ENCODE measurements around the gene PALMD.

PALMD gene

DNA sequence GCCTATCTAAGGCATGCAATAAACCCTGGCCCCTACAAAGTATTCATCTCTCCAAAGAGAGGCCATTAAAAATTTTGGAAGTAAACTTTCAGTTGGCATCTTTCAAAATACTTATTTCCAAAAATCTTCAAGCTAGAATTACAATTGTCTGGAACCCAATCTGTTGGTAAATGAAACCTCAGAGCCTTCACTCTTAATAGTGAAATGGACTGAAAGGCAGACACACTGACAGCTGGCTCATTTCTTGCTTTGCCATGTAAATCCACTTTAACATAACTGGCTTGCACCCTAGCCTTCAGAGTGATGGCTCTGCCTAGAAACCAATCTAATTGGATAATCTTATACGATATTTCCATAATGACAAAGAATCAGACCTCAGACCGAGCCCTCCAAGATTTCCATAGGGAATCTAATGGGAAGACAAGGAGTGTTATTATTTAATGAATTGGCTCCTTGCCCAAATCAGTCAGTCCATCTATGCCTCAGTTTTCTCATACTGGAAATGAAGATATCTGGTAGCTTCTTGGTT, 9.2 kb upstream of the PALMD start:
- no peak for DNase-seq

DNA sequence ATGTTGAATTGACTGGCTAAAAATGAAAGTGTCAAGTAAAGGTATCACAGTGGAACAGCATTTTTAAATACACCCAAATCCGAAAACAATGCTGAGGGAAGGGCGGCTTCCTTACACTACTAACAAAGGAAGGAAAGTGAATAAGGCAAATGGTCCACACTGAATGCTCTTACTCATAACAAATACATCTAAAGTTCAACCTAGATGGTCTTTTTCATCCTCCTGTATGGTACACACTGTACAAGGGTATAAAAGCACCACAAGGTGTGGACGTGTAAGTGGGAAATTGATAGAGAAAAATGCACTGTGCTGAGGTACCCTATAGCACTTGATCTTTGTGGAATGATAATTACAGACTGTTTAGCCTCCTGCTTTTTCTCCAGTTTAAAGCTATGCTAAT, 7.1 kb upstream of the PALMD start:
- no peak for DNase-seq

DNA sequence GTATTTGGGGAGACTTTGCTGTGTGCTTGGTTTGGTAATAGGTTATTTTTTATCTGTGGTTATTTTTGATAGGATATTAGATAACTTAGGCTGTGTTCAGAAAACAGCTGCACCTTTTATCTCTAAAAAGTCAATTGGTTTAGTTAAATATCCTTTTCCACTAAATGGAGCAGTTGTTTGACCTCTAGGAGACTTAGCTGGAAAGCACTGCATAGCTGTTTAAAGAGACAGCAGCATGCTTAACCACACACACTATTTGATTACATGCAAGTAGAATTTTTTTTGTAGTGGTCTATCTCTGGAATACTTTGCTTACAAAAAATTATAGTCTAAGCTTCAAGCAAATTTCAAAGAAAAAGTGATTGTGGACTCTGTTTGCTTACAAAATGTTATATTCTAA, 6.5 kb upstream of the PALMD start:
- DNase-seq: no peak

DNA sequence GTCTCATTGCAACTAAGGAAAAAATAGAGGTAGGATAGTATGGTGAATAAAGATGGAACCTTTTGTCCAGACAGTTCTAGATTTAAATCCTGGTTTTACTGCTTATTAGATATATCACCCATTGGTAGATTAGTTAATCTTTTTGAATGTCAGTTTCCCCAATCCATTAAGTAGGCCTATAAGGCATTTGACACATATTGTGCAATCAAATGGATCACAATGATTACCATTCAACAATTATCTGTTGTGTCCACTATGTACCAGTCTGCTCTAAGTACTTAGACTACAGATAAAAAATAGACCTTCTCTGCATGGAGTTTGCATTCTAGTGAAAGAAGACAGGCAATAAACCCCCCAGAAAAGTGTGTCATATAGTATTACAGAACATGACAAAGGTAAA, 6.0 kb upstream of the PALMD start:
- no peak for DNase-seq

DNA sequence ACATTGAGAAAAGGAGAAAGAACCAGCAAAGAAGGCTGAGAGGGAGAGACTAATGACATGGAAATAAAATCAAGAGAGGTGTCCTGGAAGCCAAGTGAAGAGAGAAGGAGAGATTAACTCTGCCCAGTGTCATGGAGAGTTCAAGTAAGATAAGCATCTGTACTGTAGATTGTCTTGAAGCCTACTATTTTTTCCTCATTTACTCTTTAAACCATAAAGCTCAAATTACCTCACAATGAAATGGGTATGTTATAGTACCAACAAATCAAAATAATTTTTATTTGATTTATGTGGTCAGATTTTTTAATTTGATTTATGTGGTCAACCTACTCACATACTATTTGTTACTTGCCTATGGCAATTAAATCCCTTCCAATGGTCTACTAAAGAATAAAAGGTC, 5.2 kb upstream of the PALMD start:
- DNase-seq: no peak

DNA sequence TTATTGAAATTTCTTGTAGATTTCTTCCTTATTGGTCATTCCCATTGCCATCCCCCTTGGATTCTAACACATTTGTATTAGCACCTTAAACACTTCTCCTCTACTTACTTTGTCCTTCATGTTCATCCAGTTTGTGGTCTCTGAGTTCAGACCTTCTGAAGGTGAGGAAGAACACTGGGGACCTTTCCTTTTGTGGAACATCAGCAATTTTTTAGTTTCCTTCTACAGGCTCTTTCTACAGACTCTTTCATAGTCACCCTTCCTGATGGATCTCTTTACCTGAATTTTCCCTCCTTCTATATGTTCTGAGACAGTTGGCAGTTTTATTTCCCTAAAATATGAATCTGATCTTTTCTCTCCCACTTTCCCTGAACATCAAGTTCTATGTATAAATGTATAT, 4.4 kb upstream of the PALMD start:
- DNase-seq: no peak

DNA sequence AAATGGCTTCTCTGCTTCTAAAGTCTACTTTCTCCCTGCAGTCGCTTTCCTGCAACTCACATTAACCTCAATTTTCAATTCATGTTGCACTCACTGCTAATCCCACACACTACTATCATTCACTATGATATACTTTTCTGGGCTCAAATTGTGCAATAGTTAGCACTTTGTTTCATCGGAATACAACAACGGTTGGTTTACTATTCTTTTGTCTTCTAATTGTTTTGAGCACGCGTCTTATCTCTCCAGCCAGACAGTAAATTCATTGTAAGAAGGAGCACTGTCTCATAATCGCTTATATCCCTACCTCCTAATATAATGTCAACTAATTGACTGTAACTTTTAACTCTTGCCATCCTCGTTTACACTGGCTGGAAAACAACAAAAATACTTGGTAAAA, 3.9 kb upstream of the PALMD start:
- DNase-seq: no peak

DNA sequence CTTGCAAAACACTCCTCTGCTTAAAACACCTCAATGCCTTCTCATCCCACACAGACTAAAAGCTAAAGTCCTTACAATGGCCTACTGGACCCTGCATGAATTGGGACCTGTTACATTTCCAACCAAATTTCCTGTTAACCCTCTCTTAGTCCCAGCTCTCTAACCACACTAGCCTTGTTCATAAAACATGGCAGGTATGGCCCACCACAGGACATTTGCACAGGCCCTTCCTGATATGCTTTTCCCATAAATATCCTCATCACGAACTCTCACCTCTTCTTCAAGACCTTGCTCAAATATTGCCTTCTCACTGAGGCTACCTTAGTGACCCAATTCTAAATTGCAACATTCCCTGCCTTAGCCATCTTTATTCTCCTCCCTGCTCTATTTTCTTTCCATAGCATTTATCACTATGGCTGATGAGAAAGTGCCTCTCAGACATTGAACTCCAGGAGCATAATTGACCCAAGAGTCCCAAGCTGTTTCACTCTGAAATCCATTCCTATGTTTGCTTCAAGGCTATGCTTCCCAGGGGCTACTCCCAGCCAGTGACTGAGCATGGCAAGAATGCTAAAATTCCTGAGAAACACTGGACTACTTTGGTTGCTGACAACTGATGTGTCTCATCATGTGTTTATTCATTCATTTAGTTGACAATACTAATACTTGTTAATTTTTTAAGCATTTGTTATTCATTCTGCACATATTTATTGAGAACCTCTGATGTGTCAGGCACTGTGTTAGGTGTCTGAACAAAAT, 2.7 kb upstream of the PALMD start:
- DNase-seq: no peak

DNA sequence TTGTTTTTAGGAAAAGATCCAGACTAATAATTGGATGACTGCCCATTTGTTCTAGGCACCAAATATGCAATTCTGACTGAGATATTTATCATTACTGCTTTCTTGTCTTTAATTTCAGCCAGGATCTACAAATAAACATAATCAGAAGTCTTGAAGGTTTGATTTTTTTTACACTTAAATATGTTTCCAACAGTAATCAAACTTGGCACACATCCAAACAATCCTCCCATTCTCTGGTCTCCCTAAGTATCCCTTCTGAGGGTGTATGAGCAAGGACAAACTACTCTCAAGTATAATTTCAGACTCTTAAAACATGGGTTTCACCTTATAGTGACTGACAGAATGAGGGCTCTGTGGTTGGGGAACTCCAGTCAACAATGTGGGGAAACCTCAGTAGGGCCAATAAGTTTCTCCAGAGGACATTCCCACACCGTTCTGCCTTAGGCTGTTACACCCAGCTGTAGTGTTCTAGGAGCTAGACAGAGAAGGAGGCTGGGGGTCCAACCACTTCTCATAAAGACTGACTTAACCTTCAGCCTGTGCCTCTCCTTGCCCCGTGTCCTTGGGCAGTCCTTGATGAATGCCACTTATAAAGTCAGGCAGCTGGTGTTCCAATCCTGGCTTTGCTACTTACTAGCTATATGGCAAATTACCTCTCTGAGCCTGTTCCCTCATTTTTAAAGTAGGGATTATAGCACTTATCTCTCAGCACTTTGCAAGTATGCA, 1.5 kb upstream of the PALMD start:
- DNase-seq: no peak

DNA sequence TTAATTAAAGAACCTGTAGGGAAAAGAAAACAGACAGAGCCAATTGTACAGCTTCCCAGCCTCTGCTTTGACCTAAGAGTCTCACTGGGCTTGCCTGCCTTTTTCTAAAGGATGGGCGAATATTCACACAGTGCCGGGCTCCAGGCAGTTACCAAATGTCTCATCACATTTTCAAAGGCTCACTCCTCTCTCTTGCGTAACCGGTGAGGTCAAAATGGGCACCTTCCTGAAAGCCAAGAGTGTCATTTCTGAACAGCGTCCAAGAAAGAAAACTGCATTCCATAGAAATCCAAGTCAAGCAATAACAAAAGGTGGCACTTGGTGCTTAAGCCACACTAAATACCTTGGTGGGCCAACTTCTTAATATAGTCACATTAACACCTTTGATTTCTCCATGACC, 710 bp upstream of the PALMD start:
- DNase-seq: no peak

DNA sequence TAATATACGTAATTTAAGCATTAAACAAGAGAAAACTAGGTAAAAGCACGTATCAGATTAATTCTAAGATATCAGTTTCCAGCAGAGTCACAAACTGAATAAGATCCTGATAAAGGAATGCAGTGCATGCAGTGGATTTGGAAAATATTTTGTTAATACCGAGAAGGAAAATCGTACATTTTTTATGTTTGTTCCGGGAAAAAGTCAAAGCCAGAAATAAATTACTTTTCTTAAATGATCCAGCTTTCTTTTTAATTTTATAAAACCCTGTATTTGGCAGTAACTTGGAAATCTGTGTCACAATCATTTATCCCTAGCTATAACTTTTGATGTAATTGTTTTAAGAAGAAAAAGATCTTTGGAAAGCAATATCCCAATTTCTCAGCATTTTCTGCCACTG, 955 bp downstream of the PALMD start:
- no peak for DNase-seq

DNA sequence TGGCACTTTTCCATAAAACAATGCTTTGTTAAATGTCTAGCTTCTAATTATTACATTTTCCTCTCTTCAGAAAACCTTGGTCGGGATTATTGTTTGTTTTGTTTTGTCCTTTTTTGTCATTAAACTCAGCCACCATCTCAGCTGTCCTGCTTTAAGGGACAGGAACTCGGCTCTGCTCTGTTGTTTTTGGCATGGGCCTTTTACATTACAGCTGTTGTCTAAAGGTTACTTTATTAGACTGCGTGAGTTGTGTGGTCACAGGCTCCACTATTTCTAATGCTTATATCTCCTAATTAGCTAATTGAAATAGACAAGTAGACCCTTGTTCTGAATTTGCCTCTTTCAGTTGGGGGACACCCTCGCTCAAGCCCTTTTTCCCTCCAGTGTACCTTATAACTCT, 1.6 kb downstream of the PALMD start:
- DNase-seq: no peak

DNA sequence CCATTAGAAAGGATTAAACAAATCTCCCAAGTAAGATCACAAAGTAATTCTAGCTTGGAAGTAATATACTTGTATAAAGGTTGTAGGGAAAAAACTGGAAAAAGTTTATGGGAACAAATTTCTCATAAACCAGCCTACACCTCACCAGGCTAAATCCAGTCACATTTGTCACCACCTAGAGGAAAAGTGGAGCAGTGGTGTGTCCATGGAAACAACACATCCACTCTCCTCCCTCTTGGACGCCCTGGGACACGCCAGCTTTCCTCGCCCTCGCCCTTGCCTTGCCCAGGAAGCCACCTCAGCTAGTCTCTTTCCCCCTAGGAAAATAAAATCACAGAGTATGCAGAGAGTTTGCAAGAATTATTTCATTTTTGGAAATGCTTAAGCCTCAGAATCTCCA, 2.2 kb downstream of the PALMD start:
- no peak for DNase-seq

DNA sequence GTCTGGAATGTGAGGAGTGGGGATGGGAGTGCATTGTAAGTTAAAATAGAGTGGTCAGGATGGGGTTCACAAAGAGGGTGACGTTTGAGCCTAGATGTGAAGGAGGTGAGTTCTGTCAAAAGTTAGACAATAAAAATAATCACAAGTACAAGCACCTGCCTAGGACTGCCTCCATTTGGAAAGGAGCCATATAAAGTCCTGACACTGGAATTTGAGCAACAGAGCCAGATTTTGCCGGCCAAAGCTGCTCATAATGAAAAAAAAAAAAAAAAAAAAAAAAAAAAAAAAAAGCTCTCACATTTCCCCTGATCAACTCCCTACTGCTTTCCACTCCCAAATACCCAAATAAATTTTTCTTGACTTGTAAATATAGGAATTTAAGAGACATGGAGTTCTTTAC, 4.1 kb downstream of the PALMD start:
- DNase-seq: no peak

DNA sequence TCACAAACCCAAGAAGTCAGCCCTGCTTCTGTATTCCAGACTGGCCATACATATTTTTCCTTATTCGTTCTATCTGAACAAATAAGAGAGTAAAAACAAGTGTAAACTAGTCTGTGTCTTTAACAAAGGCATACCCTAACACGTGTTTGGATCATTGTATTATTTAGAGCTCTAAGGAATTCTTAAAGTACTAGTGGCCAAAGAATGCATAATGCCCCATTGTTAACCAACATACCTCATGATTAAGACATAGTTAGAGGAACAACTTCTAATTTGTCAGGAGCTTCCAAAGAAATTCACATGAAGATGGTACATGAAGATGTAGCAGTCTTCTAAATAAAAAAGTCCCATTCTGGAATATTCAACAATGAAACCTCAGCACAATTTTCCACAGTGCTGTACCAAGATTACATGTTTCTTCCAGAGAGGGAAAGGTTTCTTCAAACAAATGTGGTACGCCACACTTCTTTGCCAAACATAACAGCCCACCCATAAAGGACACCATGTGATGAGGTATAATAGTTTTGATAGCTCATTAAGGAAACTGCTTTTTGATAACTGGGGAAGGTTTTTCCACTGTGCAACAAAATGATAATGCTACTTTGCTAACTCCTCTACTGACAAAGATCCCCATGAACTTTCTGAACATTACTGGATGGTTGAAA, 5.0 kb downstream of the PALMD start:
- DNase-seq: no peak

DNA sequence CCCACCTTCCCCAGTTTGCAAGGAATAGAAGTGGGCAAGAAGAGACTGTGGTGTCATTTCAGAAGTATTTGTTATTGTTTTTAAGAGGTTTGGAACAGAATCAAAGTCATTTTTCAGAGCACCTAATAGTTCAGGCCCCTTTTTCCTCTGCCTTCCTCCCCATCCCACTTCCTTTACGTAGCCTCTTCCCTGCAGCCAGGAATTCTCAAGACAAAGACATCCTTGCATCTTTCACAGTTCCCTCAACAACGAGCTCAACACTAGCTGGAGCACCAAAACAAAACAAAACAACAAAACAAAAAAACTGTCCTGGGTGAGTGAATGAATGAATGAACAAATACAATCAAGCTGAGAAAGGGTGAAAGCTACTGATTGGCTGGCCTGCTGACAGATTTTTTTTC, 7.0 kb downstream of the PALMD start:
- DNase-seq: no peak

DNA sequence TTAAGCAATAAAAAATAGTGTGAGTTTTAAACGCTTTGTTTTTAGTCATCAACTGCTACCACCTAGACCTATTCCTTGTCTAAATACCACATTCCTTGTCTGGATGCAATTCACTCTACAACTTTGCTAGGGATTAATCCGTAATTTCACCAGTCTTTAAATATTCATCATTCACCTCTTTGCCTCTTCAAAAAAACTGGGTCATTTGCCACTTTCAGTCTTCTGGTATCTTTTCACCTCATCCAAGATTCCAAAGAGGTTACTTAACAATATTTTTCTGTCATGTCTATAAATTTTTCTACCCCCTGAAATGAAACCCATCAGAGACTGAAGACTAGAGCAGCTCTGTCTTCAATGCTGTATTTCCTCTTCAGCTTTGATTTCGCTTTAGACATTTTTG, 9.5 kb downstream of the PALMD start:
- DNase-seq: no peak

DNA sequence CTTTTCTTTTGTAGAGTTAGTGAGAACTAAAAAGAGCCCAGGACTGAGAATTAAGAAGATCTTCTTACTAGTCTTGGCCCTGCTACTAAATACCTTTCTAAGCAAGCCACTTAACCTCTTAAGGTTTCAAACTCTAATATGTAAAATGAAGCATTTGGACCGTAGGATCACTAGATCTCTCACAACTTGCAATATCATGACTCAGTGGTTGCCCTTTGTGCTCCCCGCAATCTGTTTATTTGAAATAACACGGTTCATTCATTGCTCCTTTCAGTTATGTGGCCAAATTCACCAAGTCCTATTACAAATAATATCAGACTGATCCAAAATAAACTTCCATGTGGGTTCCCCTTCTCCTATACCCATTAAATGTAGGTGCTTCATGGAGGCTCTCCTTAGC, 10.8 kb downstream of the PALMD start:
- DNase-seq: no peak

DNA sequence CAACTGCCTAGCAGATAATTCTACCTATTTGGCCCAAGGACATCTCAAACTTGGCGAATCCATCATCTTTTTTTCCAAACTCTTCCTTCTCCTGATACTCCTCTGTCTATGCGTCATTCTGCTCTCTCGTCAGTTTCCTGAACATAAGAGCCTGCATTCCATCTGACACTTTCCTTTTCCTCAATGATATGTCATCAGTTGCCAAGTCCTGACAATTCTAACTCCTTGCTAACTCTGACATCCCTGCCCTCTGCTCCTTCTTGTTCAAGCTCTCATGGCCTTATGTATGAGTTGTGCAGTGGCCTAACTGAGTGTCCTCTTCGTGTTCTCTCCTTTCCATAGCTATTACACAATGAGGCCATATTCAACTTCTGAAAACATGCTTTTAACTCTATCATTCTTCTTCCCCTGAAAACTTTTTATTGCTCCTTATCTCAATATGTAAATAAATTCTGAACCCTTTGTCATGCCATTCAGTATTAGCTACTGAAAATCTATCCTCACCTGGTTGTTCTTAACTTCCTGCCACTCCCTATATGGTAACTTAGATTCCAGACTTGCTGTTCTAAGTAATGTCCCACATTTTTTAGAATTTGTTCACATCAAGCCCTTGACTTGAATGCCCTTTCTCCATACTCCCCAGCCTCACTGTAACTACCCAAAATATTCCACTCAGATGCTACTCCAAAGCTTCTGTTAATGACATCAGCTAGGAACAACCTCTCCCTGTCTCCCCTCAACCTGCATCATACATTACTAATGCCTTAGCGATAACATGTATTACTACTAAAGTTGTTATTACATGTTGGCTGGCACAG, 11.5 kb downstream of the PALMD start:
- DNase-seq: no peak

DNA sequence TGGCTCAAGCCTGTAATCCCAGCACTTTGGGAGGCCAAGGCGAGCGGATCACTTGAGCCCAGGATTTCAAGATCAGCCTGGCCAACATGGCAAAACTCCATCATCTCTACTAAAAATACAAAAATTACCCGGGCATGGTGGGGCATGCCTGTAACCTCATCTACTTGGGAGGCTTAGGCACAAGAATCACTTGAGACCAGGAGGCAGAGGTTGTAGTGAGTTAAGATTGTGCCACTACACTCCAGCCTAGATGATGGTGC, 12.0 kb downstream of the PALMD start:
- no peak for DNase-seq

DNA sequence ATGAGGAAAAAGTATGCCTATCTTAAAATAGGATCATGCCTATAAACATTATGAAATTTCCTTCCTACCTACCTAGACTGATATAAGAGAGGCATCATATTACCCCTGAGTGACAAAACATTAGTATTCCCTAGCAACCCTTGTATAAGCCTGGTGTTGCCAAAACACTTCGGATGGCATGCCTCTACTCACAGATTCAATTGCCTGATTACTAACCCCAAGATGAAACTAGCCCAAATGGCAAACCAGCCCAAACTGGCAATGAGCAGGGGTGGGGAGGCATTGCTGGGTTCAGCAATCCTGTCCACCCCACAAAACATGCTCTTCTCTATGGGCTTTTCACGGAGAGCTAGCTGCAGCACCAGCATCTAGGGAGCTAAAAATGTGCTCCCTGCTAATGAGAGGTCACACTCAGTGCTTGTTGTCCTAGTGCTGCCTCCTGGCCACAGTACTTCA, 13.9 kb downstream of the PALMD start:
- DNase-seq: no peak

DNA sequence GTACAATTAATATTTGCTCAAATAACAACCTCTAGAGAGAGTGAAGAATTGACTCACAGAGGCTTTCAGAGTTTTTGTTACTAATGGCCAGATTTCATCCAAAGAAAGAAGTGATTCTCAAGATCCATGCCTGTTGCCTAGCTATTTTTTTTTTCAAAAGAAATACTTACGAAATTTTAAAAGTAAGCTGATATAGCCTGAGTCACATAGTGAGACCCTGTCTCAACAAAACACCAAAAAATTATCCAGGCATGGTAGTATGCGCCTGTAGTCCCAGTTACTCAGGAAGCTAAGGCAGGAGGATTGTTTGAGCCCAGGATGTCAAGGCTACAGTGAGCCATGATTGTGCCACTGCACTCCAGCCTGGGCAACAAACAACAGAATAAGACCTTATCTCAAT, 14.6 kb downstream of the PALMD start:
- DNase-seq: no peak

DNA sequence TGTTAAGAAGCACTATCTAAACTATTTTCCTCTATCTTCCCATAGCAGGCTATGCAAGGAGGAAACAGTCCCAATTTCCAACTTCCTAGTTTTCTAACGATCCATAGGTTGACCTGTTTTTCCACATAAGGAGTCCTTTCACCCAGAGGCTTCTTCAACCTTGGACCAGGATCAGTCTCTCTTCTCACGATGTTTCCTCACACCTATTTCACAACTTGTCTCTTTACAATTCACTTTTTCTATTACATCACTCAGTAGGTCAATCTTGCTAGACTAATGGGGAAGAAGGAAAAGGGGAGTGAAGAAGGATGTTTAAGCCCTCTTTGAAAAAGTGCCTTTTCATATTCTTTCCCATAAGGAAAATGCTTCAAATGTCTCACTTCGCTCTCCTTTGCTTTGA, 15.9 kb downstream of the PALMD start:
- no peak for DNase-seq

All from hematopoietic multipotent progenitor cell treated with erythropoietin and hydrocortisone succinate and interleukin-3 and kit ligand, for 4 days (in vitro differentiated cells).